Mammary epithelial cell (primary cell): ENCODE measurements around the gene DBX1.

Experiments used
- EZH2 ChIP-seq: IDR thresholded peaks from 2 replicates; pipeline ENCODE4 v1.6.1; 2012; ENCODE audit warnings: low read length, inconsistent platforms, borderline replicate concordance
- TF ChIP-seq, protein P1 (sequence below), 2 donors: IDR thresholded peaks in 1 of 2; conservative IDR thresholded peaks in 1 of 2; 2 replicates each; pipeline ENCODE4 v1.5.1; 2011 to 2012; ENCODE audit warnings: inconsistent platforms in 2 of 2, low read length in 2 of 2, mild to moderate bottlenecking in 2 of 2, control low read depth in 1 of 2, low read depth in 1 of 2; ENCODE audit not compliant: insufficient read depth in 1 of 2; ENCODE audit errors: extremely low read depth in 1 of 2

DNA sequence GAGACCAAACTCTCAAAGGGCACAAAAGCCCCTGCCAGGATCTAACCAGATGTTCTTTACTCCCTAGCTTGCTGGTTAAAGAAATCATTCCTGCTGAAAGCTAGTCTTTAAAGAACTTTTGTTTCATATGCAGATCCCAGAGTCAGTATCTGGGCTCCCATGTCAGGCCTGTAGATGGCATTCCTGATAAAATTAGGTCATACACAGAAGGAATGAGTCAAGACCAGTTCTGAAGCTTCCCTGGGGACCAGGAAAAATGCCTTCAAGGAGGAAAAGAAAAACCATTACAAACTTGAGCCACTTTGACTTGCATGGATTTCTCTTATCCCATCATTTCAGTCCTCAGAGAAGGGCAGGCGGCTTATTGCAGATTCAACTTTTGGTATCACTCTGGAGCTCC, 5.9 kb downstream of the DBX1 start:
- TF ChIP-seq, protein P1, sequence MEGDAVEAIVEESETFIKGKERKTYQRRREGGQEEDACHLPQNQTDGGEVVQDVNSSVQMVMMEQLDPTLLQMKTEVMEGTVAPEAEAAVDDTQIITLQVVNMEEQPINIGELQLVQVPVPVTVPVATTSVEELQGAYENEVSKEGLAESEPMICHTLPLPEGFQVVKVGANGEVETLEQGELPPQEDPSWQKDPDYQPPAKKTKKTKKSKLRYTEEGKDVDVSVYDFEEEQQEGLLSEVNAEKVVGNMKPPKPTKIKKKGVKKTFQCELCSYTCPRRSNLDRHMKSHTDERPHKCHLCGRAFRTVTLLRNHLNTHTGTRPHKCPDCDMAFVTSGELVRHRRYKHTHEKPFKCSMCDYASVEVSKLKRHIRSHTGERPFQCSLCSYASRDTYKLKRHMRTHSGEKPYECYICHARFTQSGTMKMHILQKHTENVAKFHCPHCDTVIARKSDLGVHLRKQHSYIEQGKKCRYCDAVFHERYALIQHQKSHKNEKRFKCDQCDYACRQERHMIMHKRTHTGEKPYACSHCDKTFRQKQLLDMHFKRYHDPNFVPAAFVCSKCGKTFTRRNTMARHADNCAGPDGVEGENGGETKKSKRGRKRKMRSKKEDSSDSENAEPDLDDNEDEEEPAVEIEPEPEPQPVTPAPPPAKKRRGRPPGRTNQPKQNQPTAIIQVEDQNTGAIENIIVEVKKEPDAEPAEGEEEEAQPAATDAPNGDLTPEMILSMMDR (conservative IDR thresholded peaks at IDR 0.05 in 1 of 2, IDR thresholded peaks at IDR 0.05 in 1 of 2; ENCODE audit: extremely low read depth in 1 of 2, insufficient read depth in 1 of 2, low read depth in 1 of 2, low read length in 2 of 2): peak in 1 of 2 donors; percentile 7
- peak; percentile 51 for TF ChIP-seq EZH2
